AG04450 (cell line): ENCODE data around the gene GK2. TPM values are rescaled to one million over a fixed set of nuclear protein-coding genes. Genes with fewer than 3 reads are reported as not detected.

Experiments used
- CTCF ChIA-PET: fragments of 300-600, 350-600 bp; formaldehyde crosslinking; extraction: SDS; loops from one replicate; lab custom pipeline; 2022; ENCODE audit warnings: antibody characterized with exemption, inconsistent platforms; lab: Charles Lee
- POLR2A ChIA-PET: fragments of 350-600 bp; formaldehyde crosslinking; extraction: SDS; loops from one replicate; lab custom pipeline; 2021; ENCODE audit warnings: antibody characterized with exemption, inconsistent platforms; lab: Yijun Ruan, JAX
- DNase-seq: peaks from one replicate; pipeline ENCODE4 v3.0.0-alpha.2; 2011; ENCODE audit warnings: low read depth, low spot score
- H3K27ac ChIP-seq: one replicate; pipeline ENCODE4 v1.5.1; 2012; ENCODE audit warnings: low read depth, low read length, control low read depth
- H3K27me3 ChIP-seq: one replicate; pipeline ENCODE4 v1.6.0; 2012; ENCODE audit warnings: low read length; ENCODE audit not compliant: control insufficient read depth, insufficient read depth
- H3K4me3 ChIP-seq: 2 replicates; pipeline ENCODE4 v1.5.1; 2011; ENCODE audit warnings: mild to moderate bottlenecking, low read depth, low read length, control low read depth
- H3K9me3 ChIP-seq: 2 replicates; pipeline ENCODE4 v1.5.1; 2012; ENCODE audit warnings: low read length; ENCODE audit not compliant: control insufficient read depth, insufficient read depth
- CTCF ChIP-seq: IDR thresholded peaks from 2 replicates; pipeline ENCODE4 v1.5.1; 2011; ENCODE audit warnings: low read depth, low read length, control low read depth, inconsistent platforms
- polyA plus RNA-seq: library from polyadenylated mRNA; depleted of rRNA; stranded (reverse); fragments of >200 nt; gene quantifications from 2 replicates; pipeline ENCODE4 v1.2.3, GENCODE V29; 2011; rRNA removed

The GK2 gene
- polyA plus RNA-seq, 1 experiment = not detected

GRCh38 chr4:79360006-79360405, 48.0 kb downstream of the GK2 start:
- ChIA-PET POLR2A (no interaction called here), CTCF (interaction anchor here (1.0 kb wide), 1 partner anchor 26 kb away, joined by 3 read pairs; no protein-coding TSS in a partner anchor)
- no peaks in the 10 kb centered on the region for H3K27me3 ChIP-seq
- TF ChIP-seq CTCF = no peak
- no peak for DNase-seq
- no peaks in the 10 kb centered on the region for H3K9me3 ChIP-seq
- no peak overlapping the region for H3K27ac ChIP-seq
- H3K4me3 ChIP-seq = no peak overlapping the region

GRCh38 chr4:79358438-79358837, 49.6 kb downstream of the GK2 start:
- no peak for DNase-seq
- no peak overlapping the region for H3K4me3 ChIP-seq
- no peak for TF ChIP-seq CTCF
- POLR2A ChIA-PET = no interaction called here
- H3K27me3 ChIP-seq = no peaks in the 10 kb centered on the region
- CTCF ChIA-PET = no interaction called here
- H3K27ac ChIP-seq = no peak overlapping the region
- no peaks in the 10 kb centered on the region for H3K9me3 ChIP-seq

- no peak overlapping the region for H3K27ac ChIP-seq
- no peaks in the 10 kb centered on the region for H3K27me3 ChIP-seq
- ChIA-PET CTCF (no interaction called here), POLR2A (no interaction called here)
- H3K4me3 ChIP-seq = no peak overlapping the region
- H3K9me3 ChIP-seq = no peaks in the 10 kb centered on the region
- no peak for TF ChIP-seq CTCF
- no peak for DNase-seq
These were observed 50.7 kb downstream of the GK2 start for GRCh38 chr4:79357365-79357764.

Other genes starting within 250 kb of the GK2 start
- gene NAA11, start 82.2 kb downstream of the GK2 start, polyA plus RNA-seq = not detected in 2 replicates